ENCODE measurements around the gene TMEM238L. TPM values are rescaled to one million over a fixed set of nuclear protein-coding genes. Genes with fewer than 3 reads are reported as not detected.

The TMEM238L gene
- total and polyA plus RNA-seq, 2 of the 13 experiments (the other 11 are each of a cell fraction or from before 2014, with no cell fraction given): not detected

DNA sequence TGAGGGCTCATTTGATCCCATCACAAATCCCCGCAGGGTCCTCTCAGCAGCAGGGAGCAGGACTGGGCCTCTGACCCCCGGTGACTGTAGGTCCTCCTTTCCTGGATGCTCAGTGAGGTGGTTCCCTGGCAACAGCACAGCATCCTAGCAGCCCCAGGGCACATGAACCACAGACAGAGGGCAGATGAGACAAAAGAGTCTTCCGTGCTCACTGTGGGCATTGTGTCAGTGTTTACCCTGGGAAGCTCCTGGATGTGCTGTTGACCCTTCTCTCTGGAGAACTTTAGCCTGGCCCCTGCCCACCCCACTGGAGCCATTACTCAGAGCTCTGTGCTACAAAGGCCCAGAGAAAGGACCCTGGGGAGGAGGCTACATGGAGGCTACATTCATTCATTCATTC, 52.3 kb downstream of the TMEM238L start:
- CTCF ChIA-PET (ENCODE audit: low intra/inter-chr PET ratio, low total read pairs): no interaction called here
- TF ChIP-seq HDAC1 (CRISPR knock-in tag; IDR thresholded peaks at IDR 0.05) (0 out of 2 replicates have a peak, but pooled peaks have one; percentile 40), ZMYM3 (CRISPR knock-in tag; IDR thresholded peaks at IDR 0.05) (0 out of 2 replicates have a peak, but pooled peaks have one; percentile 17), TSC22D2 (CRISPR knock-in tag; IDR thresholded peaks at IDR 0.05; ENCODE audit: borderline replicate concordance) (no peak), SMARCC2 (IDR thresholded peaks at IDR 0.05) (no peak), FOXO1 (CRISPR knock-in tag; IDR thresholded peaks at IDR 0.05) (peak; percentile 52; the same call in 1 of the 2 replicates), HDAC2 (CRISPR knock-in tag; IDR thresholded peaks at IDR 0.05) (0 out of 2 replicates have a peak, but pooled peaks have one; percentile 25), SP140L (CRISPR knock-in tag; IDR thresholded peaks at IDR 0.05; ENCODE audit: borderline replicate concordance) (no peak), XRCC5 (optimal IDR thresholded peaks at IDR 0.05; ENCODE audit: low read length) (peak; percentile 58), SALL1 (CRISPR knock-in tag; IDR thresholded peaks at IDR 0.05) (peak; percentile 18; the same call in 1 of the 2 replicates), CBFB (CRISPR knock-in tag; IDR thresholded peaks at IDR 0.05) (no peak), PHF20 (CRISPR knock-in tag; IDR thresholded peaks at IDR 0.05) (no peak), AKAP8 (CRISPR knock-in tag; IDR thresholded peaks at IDR 0.05) (no peak), BHLHE40 (IDR thresholded peaks at IDR 0.05; ENCODE audit: low read length) (peak; percentile 52; the same call in 1 of the 2 replicates), RARA (CRISPR knock-in tag; IDR thresholded peaks at IDR 0.05) (peak; percentile 35; the same call in 1 of the 2 replicates)
- TF ChIP-seq, protein P1, sequence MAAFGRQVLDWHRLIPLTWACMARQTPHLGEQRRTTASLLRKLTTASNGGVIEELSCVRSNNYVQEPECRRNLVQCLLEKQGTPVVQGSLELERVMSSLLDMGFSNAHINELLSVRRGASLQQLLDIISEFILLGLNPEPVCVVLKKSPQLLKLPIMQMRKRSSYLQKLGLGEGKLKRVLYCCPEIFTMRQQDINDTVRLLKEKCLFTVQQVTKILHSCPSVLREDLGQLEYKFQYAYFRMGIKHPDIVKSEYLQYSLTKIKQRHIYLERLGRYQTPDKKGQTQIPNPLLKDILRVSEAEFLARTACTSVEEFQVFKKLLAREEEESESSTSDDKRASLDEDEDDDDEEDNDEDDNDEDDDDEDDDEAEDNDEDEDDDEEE (CRISPR knock-in tag; IDR thresholded peaks at IDR 0.05): no peak
- TF ChIP-seq, protein P2, sequence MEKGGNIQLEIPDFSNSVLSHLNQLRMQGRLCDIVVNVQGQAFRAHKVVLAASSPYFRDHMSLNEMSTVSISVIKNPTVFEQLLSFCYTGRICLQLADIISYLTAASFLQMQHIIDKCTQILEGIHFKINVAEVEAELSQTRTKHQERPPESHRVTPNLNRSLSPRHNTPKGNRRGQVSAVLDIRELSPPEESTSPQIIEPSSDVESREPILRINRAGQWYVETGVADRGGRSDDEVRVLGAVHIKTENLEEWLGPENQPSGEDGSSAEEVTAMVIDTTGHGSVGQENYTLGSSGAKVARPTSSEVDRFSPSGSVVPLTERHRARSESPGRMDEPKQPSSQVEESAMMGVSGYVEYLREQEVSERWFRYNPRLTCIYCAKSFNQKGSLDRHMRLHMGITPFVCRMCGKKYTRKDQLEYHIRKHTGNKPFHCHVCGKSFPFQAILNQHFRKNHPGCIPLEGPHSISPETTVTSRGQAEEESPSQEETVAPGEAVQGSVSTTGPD (CRISPR knock-in tag; IDR thresholded peaks at IDR 0.05): no peak
- TF ChIP-seq, protein P3, sequence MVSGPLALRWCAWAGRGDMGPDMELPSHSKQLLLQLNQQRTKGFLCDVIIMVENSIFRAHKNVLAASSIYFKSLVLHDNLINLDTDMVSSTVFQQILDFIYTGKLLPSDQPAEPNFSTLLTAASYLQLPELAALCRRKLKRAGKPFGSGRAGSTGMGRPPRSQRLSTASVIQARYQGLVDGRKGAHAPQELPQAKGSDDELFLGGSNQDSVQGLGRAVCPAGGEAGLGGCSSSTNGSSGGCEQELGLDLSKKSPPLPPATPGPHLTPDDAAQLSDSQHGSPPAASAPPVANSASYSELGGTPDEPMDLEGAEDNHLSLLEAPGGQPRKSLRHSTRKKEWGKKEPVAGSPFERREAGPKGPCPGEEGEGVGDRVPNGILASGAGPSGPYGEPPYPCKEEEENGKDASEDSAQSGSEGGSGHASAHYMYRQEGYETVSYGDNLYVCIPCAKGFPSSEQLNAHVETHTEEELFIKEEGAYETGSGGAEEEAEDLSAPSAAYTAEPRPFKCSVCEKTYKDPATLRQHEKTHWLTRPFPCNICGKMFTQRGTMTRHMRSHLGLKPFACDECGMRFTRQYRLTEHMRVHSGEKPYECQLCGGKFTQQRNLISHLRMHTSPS (CRISPR knock-in tag; IDR thresholded peaks at IDR 0.05; ENCODE audit: low read depth): 0 out of 2 replicates have a peak, but pooled peaks have one; percentile 35
- TF ChIP-seq, protein P4, sequence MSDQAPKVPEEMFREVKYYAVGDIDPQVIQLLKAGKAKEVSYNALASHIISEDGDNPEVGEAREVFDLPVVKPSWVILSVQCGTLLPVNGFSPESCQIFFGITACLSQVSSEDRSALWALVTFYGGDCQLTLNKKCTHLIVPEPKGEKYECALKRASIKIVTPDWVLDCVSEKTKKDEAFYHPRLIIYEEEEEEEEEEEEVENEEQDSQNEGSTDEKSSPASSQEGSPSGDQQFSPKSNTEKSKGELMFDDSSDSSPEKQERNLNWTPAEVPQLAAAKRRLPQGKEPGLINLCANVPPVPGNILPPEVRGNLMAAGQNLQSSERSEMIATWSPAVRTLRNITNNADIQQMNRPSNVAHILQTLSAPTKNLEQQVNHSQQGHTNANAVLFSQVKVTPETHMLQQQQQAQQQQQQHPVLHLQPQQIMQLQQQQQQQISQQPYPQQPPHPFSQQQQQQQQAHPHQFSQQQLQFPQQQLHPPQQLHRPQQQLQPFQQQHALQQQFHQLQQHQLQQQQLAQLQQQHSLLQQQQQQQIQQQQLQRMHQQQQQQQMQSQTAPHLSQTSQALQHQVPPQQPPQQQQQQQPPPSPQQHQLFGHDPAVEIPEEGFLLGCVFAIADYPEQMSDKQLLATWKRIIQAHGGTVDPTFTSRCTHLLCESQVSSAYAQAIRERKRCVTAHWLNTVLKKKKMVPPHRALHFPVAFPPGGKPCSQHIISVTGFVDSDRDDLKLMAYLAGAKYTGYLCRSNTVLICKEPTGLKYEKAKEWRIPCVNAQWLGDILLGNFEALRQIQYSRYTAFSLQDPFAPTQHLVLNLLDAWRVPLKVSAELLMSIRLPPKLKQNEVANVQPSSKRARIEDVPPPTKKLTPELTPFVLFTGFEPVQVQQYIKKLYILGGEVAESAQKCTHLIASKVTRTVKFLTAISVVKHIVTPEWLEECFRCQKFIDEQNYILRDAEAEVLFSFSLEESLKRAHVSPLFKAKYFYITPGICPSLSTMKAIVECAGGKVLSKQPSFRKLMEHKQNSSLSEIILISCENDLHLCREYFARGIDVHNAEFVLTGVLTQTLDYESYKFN (CRISPR knock-in tag; conservative IDR thresholded peaks at IDR 0.05): peak; percentile 19; the same call in 1 of the 2 replicates

More for the DNA sequence above, 52.3 kb downstream of the TMEM238L start:
- H3K27ac ChIP-seq (ENCODE audit: extremely low read length, insufficient read depth, low read length): no peak overlapping the region
- no peaks in the 10 kb centered on the region for H3K79me2 ChIP-seq (ENCODE audit: insufficient read depth, low read length)
- no peaks in the 10 kb centered on the region for H3K9me3 ChIP-seq (ENCODE audit: low read length)
- no peak for FAIRE-seq
- WGBS (ENCODE audit: low lambda C conversion rate): 20% methylated on average over 1 of the region's 3 CpGs
- H3K4me3 ChIP-seq (replicated peaks in 1 of 3; ENCODE audit: insufficient read depth in 1 of 3, low read depth in 2 of 3, low read length in 3 of 3): no peak overlapping the region
- BruUV-seq (replicated peaks): no TSS peak
- H3K9ac ChIP-seq (ENCODE audit: insufficient read depth, low read depth, low read length): no peak overlapping the region
- H3K4me1 ChIP-seq (ENCODE audit: insufficient read depth, low read length): peaks cover 15% of the 10 kb centered on the region
- no peak overlapping the region for H2AFZ ChIP-seq (ENCODE audit: low read length)
- DNase-seq (ENCODE audit: low spot score): peak; percentile 45
- no peaks in the 10 kb centered on the region for H3K36me3 ChIP-seq (replicated peaks in 1 of 2; ENCODE audit: control insufficient read depth in 1 of 2, insufficient read depth in 2 of 2, low read length in 2 of 2)
- intact Hi-C loops (cut with micrococcal nuclease; ENCODE audit: unreplicated experiment) (no loop called here), in situ Hi-C loops (cut with HindIII; ENCODE audit: extremely low pct_ligation_motif_present, low pct_unique_long_range_greater_than_20kb) (no loop called here)
- peaks cover 2 to 11% of the 10 kb centered on the region in 2 experiments; a peak in 3 of 5 replicates for H3K27me3 ChIP-seq (ENCODE audit: control insufficient read depth in 1 of 2, insufficient read depth in 2 of 2, low read length in 2 of 2)
- H3K4me2 ChIP-seq (ENCODE audit: low read depth, low read length): no peak overlapping the region
- POLR2A ChIA-PET: no interaction called here
- H4K20me1 ChIP-seq (ENCODE audit: insufficient read depth, low read length): no peaks in the 10 kb centered on the region
- ATAC-seq: peak; percentile 78
